SH-SY5Y (cell line): ENCODE measurements around the gene CXCL13.

Experiments used
- GATA2 ChIP-seq: IDR thresholded peaks from 2 replicates; pipeline ENCODE4 v1.6.1; 2011; ENCODE audit warnings: mild to moderate bottlenecking, low read depth, low read length
- GATA3 ChIP-seq: IDR thresholded peaks from 2 replicates; pipeline ENCODE4 v1.6.1; 2011; ENCODE audit warnings: low read depth, mild to moderate bottlenecking, low read length, moderate library complexity

GRCh38 chr4:77581724-77582123 lies 23.9 kb upstream of the CXCL13 start:
- TF ChIP-seq GATA2 (no peak), GATA3 (no peak)
